GM13977 (cell line): ENCODE measurements around the gene ANXA4.
"Not testable (repeated sequence)": the region's sequence is repeated elsewhere in the genome, so short reads cannot be mapped to it uniquely, and the experiment has no call there.

Experiments used
- DNase-seq: peaks from one replicate; pipeline ENCODE4 v3.0.0; 2012; ENCODE audit warnings: low spot score
- in situ Hi-C: fragments of 300-500 bp; cut with MboI; formaldehyde crosslinking; loops from one replicate; pipeline ENCODE4 v1.12.0; 2022; ENCODE audit warnings: low sequenced_read_pairs, low pct_unique_long_range_greater_than_20kb, mixed read lengths, inconsistent platforms; ENCODE audit not compliant: unreplicated experiment
- TF ChIP-seq, protein P1 (sequence below): IDR thresholded peaks from 2 replicates; pipeline ENCODE4 v1.5.1; 2012; ENCODE audit warnings: mild to moderate bottlenecking, control low read depth; ENCODE audit not compliant: insufficient read depth; ENCODE audit errors: extremely low read depth, missing control alignments

ANXA4 gene

DNA sequence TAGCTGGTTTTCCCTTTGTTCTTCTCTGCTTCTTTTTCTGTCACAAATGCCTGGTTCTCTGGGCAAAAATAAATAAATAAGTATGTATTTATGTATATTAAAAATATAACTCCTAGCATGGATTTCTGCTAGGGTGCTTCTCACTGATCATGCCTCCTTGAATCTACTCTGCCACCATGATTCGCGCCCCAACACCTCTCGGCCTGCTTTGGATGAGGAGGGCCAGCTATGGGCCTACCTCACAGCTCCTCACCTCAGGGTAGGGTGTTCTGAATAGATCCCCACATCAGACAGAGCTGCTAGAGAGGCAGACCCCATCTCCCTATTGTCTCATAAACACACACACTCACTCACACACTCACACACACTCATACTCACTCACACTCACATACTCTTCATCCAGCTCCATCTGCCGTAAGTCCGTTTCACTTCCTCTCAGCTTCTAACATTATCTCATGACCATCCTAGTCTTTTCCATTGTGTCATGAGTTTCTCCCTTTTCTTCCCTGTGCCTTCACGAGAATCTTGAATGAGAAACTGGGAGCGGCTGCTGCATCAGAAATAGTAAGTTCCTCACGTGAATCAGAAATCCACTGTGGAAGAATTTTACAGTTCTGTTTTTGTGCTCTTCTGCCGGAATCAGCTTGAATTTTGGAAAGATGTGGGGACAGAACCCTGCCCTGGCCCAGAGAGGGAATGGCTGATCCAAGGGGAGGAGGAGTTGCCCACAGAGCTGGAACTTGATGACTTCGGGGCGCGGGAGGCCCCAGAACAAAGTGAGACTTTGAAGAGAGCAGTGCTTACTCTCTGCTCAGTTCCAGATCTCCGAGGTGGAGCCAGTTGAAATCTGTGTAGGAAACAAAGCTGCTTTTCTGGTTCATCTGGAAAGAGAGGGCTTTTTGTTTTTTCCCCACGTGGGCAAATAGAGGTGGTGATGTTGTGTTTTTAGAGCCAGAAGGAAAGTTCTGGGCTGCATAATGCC, 20.9 kb downstream of the ANXA4 start:
- TF ChIP-seq, protein P1, sequence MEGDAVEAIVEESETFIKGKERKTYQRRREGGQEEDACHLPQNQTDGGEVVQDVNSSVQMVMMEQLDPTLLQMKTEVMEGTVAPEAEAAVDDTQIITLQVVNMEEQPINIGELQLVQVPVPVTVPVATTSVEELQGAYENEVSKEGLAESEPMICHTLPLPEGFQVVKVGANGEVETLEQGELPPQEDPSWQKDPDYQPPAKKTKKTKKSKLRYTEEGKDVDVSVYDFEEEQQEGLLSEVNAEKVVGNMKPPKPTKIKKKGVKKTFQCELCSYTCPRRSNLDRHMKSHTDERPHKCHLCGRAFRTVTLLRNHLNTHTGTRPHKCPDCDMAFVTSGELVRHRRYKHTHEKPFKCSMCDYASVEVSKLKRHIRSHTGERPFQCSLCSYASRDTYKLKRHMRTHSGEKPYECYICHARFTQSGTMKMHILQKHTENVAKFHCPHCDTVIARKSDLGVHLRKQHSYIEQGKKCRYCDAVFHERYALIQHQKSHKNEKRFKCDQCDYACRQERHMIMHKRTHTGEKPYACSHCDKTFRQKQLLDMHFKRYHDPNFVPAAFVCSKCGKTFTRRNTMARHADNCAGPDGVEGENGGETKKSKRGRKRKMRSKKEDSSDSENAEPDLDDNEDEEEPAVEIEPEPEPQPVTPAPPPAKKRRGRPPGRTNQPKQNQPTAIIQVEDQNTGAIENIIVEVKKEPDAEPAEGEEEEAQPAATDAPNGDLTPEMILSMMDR: no peak
- DNase-seq: no peak
- in situ Hi-C loops: no loop called here

DNA sequence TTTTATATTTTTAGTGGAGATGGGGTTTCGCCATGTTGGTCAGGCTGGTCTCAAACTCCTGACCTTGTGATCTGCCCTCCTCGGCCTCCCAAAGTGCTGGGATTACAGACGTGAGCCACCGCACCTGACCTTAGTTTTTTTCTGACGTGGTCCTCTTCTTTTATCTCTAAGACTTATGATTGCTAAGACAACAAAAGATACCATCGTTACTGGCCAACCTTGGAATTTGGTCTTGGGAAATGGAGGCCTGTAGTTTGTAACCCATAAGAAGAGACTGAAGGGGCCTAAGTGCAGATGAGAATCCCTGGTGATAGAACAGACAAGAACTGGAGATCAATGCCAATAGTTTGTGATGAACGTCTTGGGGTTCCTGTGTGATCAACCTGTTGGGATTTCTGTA, 21.9 kb downstream of the ANXA4 start:
- in situ Hi-C loops, DNase-seq: not testable (repeated sequence)

DNA sequence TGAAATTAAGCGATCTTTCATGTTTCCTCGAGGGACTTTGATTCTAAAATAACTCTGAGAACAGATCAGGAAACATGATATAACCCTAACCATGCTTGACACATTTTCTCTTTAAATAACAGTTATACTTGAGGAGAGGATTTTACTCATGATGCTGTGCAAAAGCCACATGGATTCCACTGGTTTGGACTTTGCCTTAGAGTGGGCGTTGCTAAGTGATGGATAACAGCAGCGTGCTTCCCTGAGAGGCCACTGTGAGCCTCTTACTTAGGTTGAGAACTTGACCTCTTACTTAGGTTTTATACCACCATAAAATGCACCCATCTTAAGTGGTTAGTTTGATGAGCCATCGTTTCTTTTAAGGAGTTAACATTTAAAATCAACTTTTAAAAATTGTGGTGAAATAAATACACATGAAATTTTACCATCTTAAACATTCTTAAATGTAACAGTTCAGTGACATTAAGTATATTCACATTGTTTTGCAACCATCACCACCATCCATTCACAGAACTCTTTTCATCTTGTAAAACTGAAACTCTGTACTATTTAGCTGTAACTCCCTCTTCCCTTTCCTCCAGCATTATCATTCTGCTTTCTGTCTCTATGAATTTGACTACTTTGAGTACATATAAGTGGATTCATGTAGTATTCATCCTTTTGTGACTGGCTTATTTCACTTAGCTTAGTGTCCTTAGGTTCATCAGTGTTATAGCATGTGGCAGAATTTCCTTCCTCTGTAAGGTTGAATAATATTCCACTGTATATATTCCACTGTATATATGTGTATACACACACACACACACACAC, 22.6 kb downstream of the ANXA4 start:
- TF ChIP-seq, protein P1: no peak
- no peak for DNase-seq
- in situ Hi-C loops: no loop called here

DNA sequence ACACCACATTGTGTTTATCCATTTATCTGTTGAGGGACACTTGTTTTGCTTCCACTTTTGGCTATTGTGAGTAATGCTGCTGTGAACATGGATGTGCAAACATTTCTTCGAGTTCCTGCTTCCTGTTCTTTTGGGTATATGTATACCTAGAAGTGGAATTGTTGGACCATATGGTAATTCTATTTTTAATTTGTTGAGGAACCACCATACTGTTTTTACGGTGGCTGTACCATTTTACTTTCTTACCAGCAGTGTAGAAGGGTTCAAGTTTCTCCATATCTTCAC, 23.1 kb downstream of the ANXA4 start:
- in situ Hi-C loops: no loop called here
- TF ChIP-seq, protein P1: no peak
- DNase-seq: no peak

DNA sequence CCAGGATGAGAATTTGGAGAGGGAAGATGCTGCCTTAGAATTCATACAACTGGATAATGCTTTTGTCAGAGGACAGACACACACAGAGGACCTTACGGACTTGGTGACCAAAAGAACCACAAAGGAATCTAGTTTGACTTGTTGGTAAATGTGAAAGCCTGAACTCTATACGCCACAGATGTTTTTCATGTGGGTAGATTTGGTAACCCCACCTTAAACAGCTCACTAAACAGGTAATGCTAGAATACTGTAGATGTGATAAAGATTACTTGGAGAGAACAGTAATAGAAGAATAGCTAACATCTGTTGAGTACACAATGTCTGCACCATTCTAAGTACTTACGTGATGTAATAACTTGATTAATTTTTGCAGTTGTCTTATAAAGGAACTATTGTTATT, 24.1 kb downstream of the ANXA4 start:
- no peak for DNase-seq
- in situ Hi-C loops: no loop called here
- TF ChIP-seq, protein P1: no peak

DNA sequence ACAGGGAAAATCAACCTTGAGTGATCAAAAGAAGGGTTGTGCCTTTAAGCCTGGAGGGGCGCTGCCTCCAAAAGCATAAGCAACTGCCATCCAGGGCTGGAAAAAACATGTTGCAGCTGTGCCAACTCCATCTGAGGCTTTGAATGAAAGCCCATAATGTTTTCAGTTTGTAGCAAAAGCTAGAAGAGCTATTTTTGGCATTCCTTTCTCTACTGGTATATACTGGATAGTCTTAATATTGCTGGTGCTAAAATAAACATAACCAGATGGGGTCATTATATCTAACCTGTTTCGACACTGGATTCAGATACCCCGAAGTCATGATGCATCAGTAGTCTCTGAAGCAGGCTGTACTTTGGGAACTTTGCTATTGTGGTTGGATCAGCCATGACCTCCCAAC, 25.1 kb downstream of the ANXA4 start:
- in situ Hi-C loops: no loop called here
- DNase-seq: no peak
- TF ChIP-seq, protein P1: no peak

DNA sequence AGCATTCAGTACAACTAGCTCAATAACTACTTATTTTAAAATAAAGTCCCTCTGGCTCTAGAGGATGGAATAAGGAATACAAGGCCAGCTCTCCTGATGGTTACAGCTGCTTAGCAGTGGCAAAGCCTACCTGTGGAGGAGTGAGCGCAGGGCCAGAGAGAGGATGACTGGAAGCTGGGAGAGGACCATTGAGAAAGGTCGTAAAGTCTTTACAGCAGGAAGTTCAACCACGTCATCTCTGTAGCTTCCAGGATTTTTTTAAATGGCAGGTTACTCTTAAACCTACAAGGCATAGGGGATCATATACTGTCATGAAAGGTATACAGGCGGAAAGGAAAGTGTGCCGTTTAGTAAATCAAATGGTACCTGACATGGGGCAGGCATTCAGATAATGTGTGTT, 26.3 kb downstream of the ANXA4 start:
- TF ChIP-seq, protein P1: no peak
- in situ Hi-C loops: no loop called here
- no peak for DNase-seq
